B cell (primary cell): Measurements from ENCODE around the gene C1QL1. TPM values are rescaled to one million over a fixed set of nuclear protein-coding genes. Genes with fewer than 3 reads are reported as not detected.

ENCODE experiments used
- ATAC-seq: fragments of 200-7000 bp; cut with Tn5 transposase; one replicate; pipeline ENCODE4 v1.10.0; 2021; ENCODE audit warnings: low read depth, mild to moderate bottlenecking, moderate number of reproducible peaks, moderate library complexity
- CTCF ChIA-PET: fragments of 350-600 bp; sonication (Branson Sonifier 250); formaldehyde crosslinking; loops from one replicate; lab custom pipeline; 2021; ENCODE audit warnings: antibody characterized with exemption, inconsistent platforms; lab: Charles Lee
- POLR2A ChIA-PET: fragments of 350-600 bp; sonication (Branson Sonifier 250); formaldehyde crosslinking; loops from one replicate; lab custom pipeline; 2021; ENCODE audit warnings: antibody characterized with exemption; lab: Charles Lee
- DNase-seq: peaks from one replicate; pipeline ENCODE4 v3.0.0; 2013
- H2AFZ ChIP-seq: 2 replicates; pipeline ENCODE4 v1.6.1; 2012; ENCODE audit warnings: mild to moderate bottlenecking, low read depth, low read length; ENCODE audit not compliant: insufficient read depth, poor library complexity, severe bottlenecking
- H3K27ac ChIP-seq, 2 donors: 1 replicate in 1 of 2; 2 replicates in 1 of 2; pipeline ENCODE4 v1.5.1; 2012 to 2013; ENCODE audit warnings: low read length in 2 of 2, mild to moderate bottlenecking in 2 of 2, moderate library complexity in 1 of 2
- H3K27me3 ChIP-seq, 4 experiments: fragments of 200-600 bp in 1 of 4; sonication (generic) in 1 of 4; replicated peaks in 1 of 4; 1 replicate in 2 of 4; 2 replicates in 2 of 4; pipeline versions ENCODE4 v1.6.1 to v1.7.0; 2013 to 2016; ENCODE audit warnings: low read length in 3 of 4, mild to moderate bottlenecking in 2 of 4, mixed read lengths in 1 of 4, moderate library complexity in 1 of 4; ENCODE audit not compliant: insufficient read depth in 4 of 4, control insufficient read depth in 3 of 4; ENCODE audit errors: control extremely low read depth in 1 of 4
- H3K36me3 ChIP-seq, 2 experiments: replicated peaks in 1 of 2; 1 replicate in 1 of 2; 2 replicates in 1 of 2; pipeline versions ENCODE4 v1.6.1 to v1.7.1; 2013; ENCODE audit warnings: low read length in 1 of 2; ENCODE audit not compliant: insufficient read depth in 2 of 2, control insufficient read depth in 1 of 2; ENCODE audit errors: control extremely low read depth in 1 of 2, extremely low read depth in 1 of 2
- H3K4me1 ChIP-seq, 2 donors: fragments of 200-600 bp in 1 of 2; sonication (generic) in 1 of 2; 1 replicate in 1 of 2; 2 replicates in 1 of 2; pipeline versions ENCODE4 v1.5.1 to v1.6.1; 2013 to 2017; ENCODE audit warnings: low read length in 2 of 2; ENCODE audit not compliant: control insufficient read depth in 2 of 2, insufficient read depth in 2 of 2
- H3K4me2 ChIP-seq: replicated peaks from 2 replicates; pipeline ENCODE3; 2012; ENCODE audit warnings: mild to moderate bottlenecking, low read depth, low read length; ENCODE audit not compliant: poor library complexity, severe bottlenecking
- H3K4me3 ChIP-seq, 5 experiments: fragments of 200-600 bp in 1 of 5; sonication (generic) in 1 of 5; 1 replicate in 3 of 5; 2 replicates in 2 of 5; pipeline versions ENCODE4 v1.5.1 to v1.7.0; 2011 to 2016; ENCODE audit warnings: low read length in 4 of 5, mild to moderate bottlenecking in 4 of 5, low read depth in 2 of 5, control low read depth in 1 of 5, moderate library complexity in 1 of 5; ENCODE audit not compliant: insufficient read depth in 1 of 5; ENCODE audit errors: control extremely low read depth in 1 of 5, extremely low read depth in 1 of 5
- H3K79me2 ChIP-seq: fragments of 200-600 bp; sonication (generic); one replicate; pipeline ENCODE4 v1.6.0; 2016; ENCODE audit warnings: low read length; ENCODE audit not compliant: control insufficient read depth, insufficient read depth
- H3K9ac ChIP-seq: fragments of 200-600 bp; sonication (generic); 2 replicates; pipeline ENCODE4 v1.6.1; 2017; ENCODE audit warnings: mild to moderate bottlenecking, low read length, moderate library complexity
- H3K9me3 ChIP-seq, 3 donors: one replicate each; pipeline versions ENCODE4 v1.6.1 to v1.7.1; 2013; ENCODE audit warnings: low read length in 2 of 3; ENCODE audit not compliant: control insufficient read depth in 2 of 3, insufficient read depth in 1 of 3; ENCODE audit errors: control extremely low read depth in 1 of 3
- H4K20me1 ChIP-seq: 2 replicates; pipeline ENCODE4 v1.6.0; 2012; ENCODE audit warnings: mild to moderate bottlenecking, low read length; ENCODE audit not compliant: insufficient read depth, control insufficient read depth, poor library complexity, severe bottlenecking
- H3K27ac Mint-ChIP-seq: one replicate; pipeline ENCODE4 v1.8.0; 2021; ENCODE audit warnings: mixed read lengths
- H3K27me3 Mint-ChIP-seq: one replicate; pipeline ENCODE4 v1.8.0; 2021; ENCODE audit warnings: mixed read lengths
- H3K4me1 Mint-ChIP-seq: one replicate; pipeline ENCODE4 v1.8.0; 2021; ENCODE audit warnings: mixed read lengths
- H3K4me3 Mint-ChIP-seq: one replicate; pipeline ENCODE4 v1.8.0; 2021; ENCODE audit warnings: mixed read lengths
- H3K9me3 Mint-ChIP-seq: one replicate; pipeline ENCODE4 v1.8.0; 2022; ENCODE audit warnings: mixed read lengths; ENCODE audit not compliant: insufficient read depth
- EZH2 ChIP-seq: IDR thresholded peaks from 2 replicates; pipeline ENCODE4 v1.6.1; 2012; ENCODE audit warnings: borderline replicate concordance, low read depth, mild to moderate bottlenecking, moderate library complexity, low read length; ENCODE audit not compliant: insufficient read depth, poor library complexity, severe bottlenecking
- WGBS: methylation state at CpG from one replicate; pipeline ENCODE4 v1.1.5; 2013; ENCODE audit warnings: missing lambda C conversion rate; ENCODE audit not compliant: insufficient coverage; 5-methylcytosine and 5-hydroxymethylcytosine counted together
- intact Hi-C: fragments of 100-400 bp; cut with micrococcal nuclease; formaldehyde crosslinking; loops from one replicate; pipeline ENCODE4 v1.10.0; 2022
- polyA plus RNA-seq: library from polyadenylated mRNA; depleted of rRNA; stranded (reverse); fragments of >200 nt; gene quantifications from 2 replicates; pipeline ENCODE4 v1.2.3, GENCODE V29; 2012
- total RNA-seq, 2 donors: library from RNA; stranded (reverse); fragments of 120-200 nt in 1 of 2; gene quantifications; 1 replicate in 1 of 2; 2 replicates in 1 of 2; pipeline versions ENCODE4 v1.2.3 to v1.2.4, GENCODE V29; 2013 to 2022
- TF ChIP-seq, protein P1 (sequence below): fragments of 200-600 bp; IDR thresholded peaks from one replicate; pipeline ENCODE4 v1.8.0; 2022; ENCODE audit warnings: antibody characterized with exemption, mild to moderate bottlenecking

C1QL1 gene
- total and polyA plus RNA-seq, 2 donors (not counting 1 experiment from before 2014, with no cell fraction given): not detected

DNA sequence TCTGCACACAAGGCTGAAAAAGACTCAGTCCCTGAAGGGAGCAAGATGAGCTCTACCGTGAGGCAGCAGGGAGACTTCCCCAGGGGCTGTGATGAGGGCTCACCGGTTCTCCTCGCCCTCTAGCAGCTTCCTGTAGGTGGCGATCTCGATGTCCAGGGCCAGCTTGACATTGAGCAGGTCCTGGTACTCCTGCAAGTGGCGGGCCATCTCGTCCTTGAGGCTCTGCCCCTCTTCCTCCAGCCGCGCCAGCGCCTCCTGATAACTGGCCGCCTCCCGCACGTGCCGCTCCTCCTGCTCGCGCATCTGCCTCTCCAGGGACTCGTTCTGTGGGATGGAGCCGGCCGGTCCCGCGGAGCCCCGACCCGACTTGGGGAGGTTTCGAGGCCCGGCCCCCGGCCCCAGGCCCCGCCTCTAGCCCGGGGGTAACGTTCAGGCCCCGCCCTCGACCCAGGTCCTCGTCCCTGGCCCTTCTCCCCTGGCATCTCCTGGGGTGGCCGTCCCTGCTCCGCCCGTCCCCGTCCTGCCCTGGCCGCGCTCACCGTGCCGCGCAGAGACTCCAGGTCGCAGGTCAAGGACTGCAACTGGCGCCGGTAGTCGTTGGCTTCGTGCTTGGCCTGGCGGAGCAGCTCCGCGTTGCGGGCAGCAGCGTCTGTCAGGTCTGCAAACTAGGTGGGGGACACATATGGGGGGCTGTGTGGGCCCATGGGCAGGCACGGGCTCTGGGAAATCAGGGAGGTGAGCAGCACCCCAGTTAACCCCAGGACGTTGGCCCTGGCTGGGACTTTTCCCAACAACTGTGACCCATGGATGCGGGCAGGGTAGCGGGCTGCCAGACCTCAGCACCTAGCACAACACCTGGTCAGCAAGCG is 56.7 kb downstream of the C1QL1 start:
- 14% methylated on average over 56 of the region's 56 CpGs for WGBS
- H3K27me3 ChIP-seq: peaks cover 0 to 33% (median 8%) of the 10 kb centered on the region in 4 experiments
- peak; percentile 63 for DNase-seq
- ChIA-PET POLR2A (interaction anchor here (0.6 kb wide), 1 partner anchor 116 kb away, joined by 4 read pairs; no protein-coding TSS in a partner anchor), CTCF (interaction anchor here (0.6 to 1.5 kb wide), 4 partner anchors 9 to 252 kb away, joined by 3 to 6 read pairs (median 4); no protein-coding TSS in a partner anchor)
- peak overlapping the region in 3 of 5 experiments; percentile 27 to 39 (median 28) for H3K4me3 ChIP-seq
- H3K36me3 ChIP-seq: no peaks in the 10 kb centered on the region
- Mint-ChIP-seq H3K4me1 (peaks cover 16% of the 10 kb centered on the region), H3K27ac (no peak overlapping the region), H3K4me3 (peak overlapping the region; percentile 76), H3K27me3 (peaks cover 38% of the 10 kb centered on the region), H3K9me3 (no peaks in the 10 kb centered on the region)
- peaks cover 0 to 7% (median 0%) of the 10 kb centered on the region in 3 donors for H3K9me3 ChIP-seq
- intact Hi-C loops: no loop called here
- H2AFZ ChIP-seq: peak overlapping the region; percentile 79
- H3K4me2 ChIP-seq: peak overlapping the region; percentile 81
- no peak overlapping the region for H3K27ac ChIP-seq
- H3K9ac ChIP-seq: peak overlapping the region; percentile 35
- no peaks in the 10 kb centered on the region for H3K79me2 ChIP-seq
- peaks cover 9 to 13% of the 10 kb centered on the region in 2 donors for H3K4me1 ChIP-seq
- no peaks in the 10 kb centered on the region for H4K20me1 ChIP-seq
- no peak for TF ChIP-seq EZH2
- TF ChIP-seq, protein P1, sequence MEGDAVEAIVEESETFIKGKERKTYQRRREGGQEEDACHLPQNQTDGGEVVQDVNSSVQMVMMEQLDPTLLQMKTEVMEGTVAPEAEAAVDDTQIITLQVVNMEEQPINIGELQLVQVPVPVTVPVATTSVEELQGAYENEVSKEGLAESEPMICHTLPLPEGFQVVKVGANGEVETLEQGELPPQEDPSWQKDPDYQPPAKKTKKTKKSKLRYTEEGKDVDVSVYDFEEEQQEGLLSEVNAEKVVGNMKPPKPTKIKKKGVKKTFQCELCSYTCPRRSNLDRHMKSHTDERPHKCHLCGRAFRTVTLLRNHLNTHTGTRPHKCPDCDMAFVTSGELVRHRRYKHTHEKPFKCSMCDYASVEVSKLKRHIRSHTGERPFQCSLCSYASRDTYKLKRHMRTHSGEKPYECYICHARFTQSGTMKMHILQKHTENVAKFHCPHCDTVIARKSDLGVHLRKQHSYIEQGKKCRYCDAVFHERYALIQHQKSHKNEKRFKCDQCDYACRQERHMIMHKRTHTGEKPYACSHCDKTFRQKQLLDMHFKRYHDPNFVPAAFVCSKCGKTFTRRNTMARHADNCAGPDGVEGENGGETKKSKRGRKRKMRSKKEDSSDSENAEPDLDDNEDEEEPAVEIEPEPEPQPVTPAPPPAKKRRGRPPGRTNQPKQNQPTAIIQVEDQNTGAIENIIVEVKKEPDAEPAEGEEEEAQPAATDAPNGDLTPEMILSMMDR: peak; percentile 19
- peak; percentile 69 for ATAC-seq
